Upper lobe of right lung (tissue), 1 donor: ENCODE results near the gene IGSF9B. TPM values are rescaled to one million over a fixed set of nuclear protein-coding genes. Genes with fewer than 3 reads are reported as not detected.
A peak's percentile ranks its signal among the peaks of the same experiment; 100 is the strongest.

Source experiments
- ATAC-seq: fragments of 200-7000 bp; cut with Tn5 transposase; one replicate; pipeline ENCODE4 v1.9.1; 2020; ENCODE audit warnings: mild to moderate bottlenecking, moderate library complexity
- DNase-seq: peaks from one replicate; pipeline ENCODE4 v3.0.0-alpha.2; 2020
- H3K27ac ChIP-seq: fragments of 200-600 bp; one replicate; pipeline ENCODE4 v1.8.0; 2022
- H3K27me3 ChIP-seq: fragments of 200-600 bp; one replicate; pipeline ENCODE4 v1.8.0; 2022; ENCODE audit warnings: mild to moderate bottlenecking
- H3K36me3 ChIP-seq: fragments of 200-600 bp; one replicate; pipeline ENCODE4 v1.8.0; 2022
- H3K4me1 ChIP-seq: fragments of 200-600 bp; one replicate; pipeline ENCODE4 v1.8.0; 2022
- H3K4me3 ChIP-seq: fragments of 200-600 bp; one replicate; pipeline ENCODE4 v1.8.0; 2022; ENCODE audit warnings: mild to moderate bottlenecking
- H3K9me3 ChIP-seq: fragments of 200-600 bp; one replicate; pipeline ENCODE4 v1.8.0; 2022
- CTCF ChIP-seq: fragments of 200-600 bp; IDR thresholded peaks from one replicate; pipeline ENCODE4 v1.8.0; 2022; ENCODE audit warnings: antibody characterized with exemption
- intact Hi-C: fragments of 100-400 bp; cut with DNase I; formaldehyde crosslinking; loops from one replicate; pipeline ENCODE4 v1.11.0; 2022
- total RNA-seq: library from RNA; stranded (reverse); fragmentation: NEBNext Ultra II Directional; extraction: Animal tissue kit (Norgen Biotek cat#: 25700); gene quantifications from one replicate; pipeline ENCODE4 v1.2.1, GENCODE V29; 2021
- donor health status: DM: no; HTN: yes; CAD: no; lungs with severe emphysema.

Gene IGSF9B
- total RNA-seq, 1 donor from 2014 or later = 2.9 TPM

- no peaks in the 10 kb centered on the region for H3K9me3 ChIP-seq
- peaks cover 9% of the 10 kb centered on the region for H3K4me1 ChIP-seq
- no peak for TF ChIP-seq CTCF
- intact Hi-C loops = no loop called here
- H3K4me3 ChIP-seq = no peak overlapping the region
- no peak overlapping the region for H3K27ac ChIP-seq
- DNase-seq (no peak), ATAC-seq (no peak)
- no peaks in the 10 kb centered on the region for H3K36me3 ChIP-seq
- H3K27me3 ChIP-seq = peaks cover 49% of the 10 kb centered on the region
Measured at GRCh38 chr11:133948711-133949110, 8.1 kb downstream of the IGSF9B start.

GRCh38 chr11:133947321-133947756, 9.4 kb downstream of the IGSF9B start:
- Histone ChIP-seq H3K36me3 (no peaks in the 10 kb centered on the region), H3K9me3 (no peaks in the 10 kb centered on the region), H3K4me3 (no peak overlapping the region), H3K27ac (no peak overlapping the region), H3K27me3 (peaks cover 43% of the 10 kb centered on the region), H3K4me1 (peaks cover 9% of the 10 kb centered on the region)
- DNase-seq (peak; percentile 64), ATAC-seq (peak; percentile 53)
- TF ChIP-seq CTCF = peak; percentile 24
- intact Hi-C loops = no loop called here

GRCh38 chr11:133946541-133947318, 10.0 kb downstream of the IGSF9B start:
- Histone ChIP-seq H3K27ac (no peak overlapping the region), H3K9me3 (no peaks in the 10 kb centered on the region), H3K36me3 (no peaks in the 10 kb centered on the region), H3K4me3 (no peak overlapping the region), H3K4me1 (peaks cover 9% of the 10 kb centered on the region), H3K27me3 (peaks cover 37% of the 10 kb centered on the region)
- DNase-seq (peak; percentile 61), ATAC-seq (no peak)
- intact Hi-C loops = no loop called here
- TF ChIP-seq CTCF = no peak

GRCh38 chr11:133946051-133946450, 10.7 kb downstream of the IGSF9B start:
- DNase-seq = no peak
- peaks cover 30% of the 10 kb centered on the region for H3K27me3 ChIP-seq

GRCh38 chr11:133945087-133945974, 11.4 kb downstream of the IGSF9B start:
- Histone ChIP-seq H3K27me3 (peaks cover 23% of the 10 kb centered on the region), H3K36me3 (no peaks in the 10 kb centered on the region), H3K9me3 (no peaks in the 10 kb centered on the region), H3K4me1 (peaks cover 9% of the 10 kb centered on the region), H3K27ac (no peak overlapping the region), H3K4me3 (no peak overlapping the region)
- intact Hi-C loops = no loop called here
- ATAC-seq = peak; percentile 10
- DNase-seq = no peak
- no peak for TF ChIP-seq CTCF

More at GRCh38 chr11:133946051-133946450, 10.7 kb downstream of the IGSF9B start:
- H3K4me1 ChIP-seq = peaks cover 9% of the 10 kb centered on the region
- intact Hi-C loops = no loop called here
- TF ChIP-seq CTCF = no peak
- no peak overlapping the region for H3K27ac ChIP-seq
- H3K9me3 ChIP-seq = no peaks in the 10 kb centered on the region
- H3K36me3 ChIP-seq = no peaks in the 10 kb centered on the region
- no peak for ATAC-seq
- no peak overlapping the region for H3K4me3 ChIP-seq
